Astrocyte (in vitro differentiated cells and primary cell): ENCODE measurements around the gene UBE2G1. TPM values are rescaled to one million over a fixed set of nuclear protein-coding genes. Genes with fewer than 3 reads are reported as not detected.

ENCODE experiments used
- DNase-seq: peaks from one replicate; pipeline ENCODE4 v3.0.0-alpha.2; 2010; ENCODE audit warnings: low read depth
- FAIRE-seq: peaks from 2 replicates; lab custom pipeline; 2011; peaks lifted over from hg19 to GRCh38; lab: Jason Lieb, UNC
- H2AFZ ChIP-seq: 2 replicates; pipeline ENCODE4 v1.6.0; 2012; ENCODE audit warnings: low read depth, low read length, inconsistent platforms
- H3K27ac ChIP-seq: 2 replicates; pipeline ENCODE4 v1.5.1; 2011; ENCODE audit warnings: low read depth, low read length, inconsistent platforms
- H3K27me3 ChIP-seq: 2 replicates; pipeline ENCODE4 v1.6.0; 2011; ENCODE audit warnings: low read length, inconsistent platforms; ENCODE audit not compliant: insufficient read depth
- H3K36me3 ChIP-seq: 2 replicates; pipeline ENCODE4 v1.5.1; 2011; ENCODE audit warnings: low read length, inconsistent platforms; ENCODE audit not compliant: insufficient read depth
- H3K4me1 ChIP-seq: 2 replicates; pipeline ENCODE4 v1.5.1; 2011; ENCODE audit warnings: low read length, inconsistent platforms; ENCODE audit not compliant: insufficient read depth
- H3K4me2 ChIP-seq: 2 replicates; pipeline ENCODE4 v1.6.0; 2012; ENCODE audit warnings: low read length, inconsistent platforms
- H3K4me3 ChIP-seq: 2 replicates; pipeline ENCODE4 v1.5.1; 2011; ENCODE audit warnings: low read depth, mild to moderate bottlenecking, low read length, inconsistent platforms; ENCODE audit not compliant: insufficient read depth
- H3K79me2 ChIP-seq: 2 replicates; pipeline ENCODE4 v1.6.0; 2012; ENCODE audit warnings: mild to moderate bottlenecking, low read length, inconsistent platforms; ENCODE audit not compliant: insufficient read depth
- H3K9ac ChIP-seq: 2 replicates; pipeline ENCODE4 v1.6.0; 2012; ENCODE audit warnings: mild to moderate bottlenecking, low read length, inconsistent platforms
- H3K9me3 ChIP-seq: 2 replicates; pipeline ENCODE4 v1.5.1; 2012; ENCODE audit warnings: low read depth, mild to moderate bottlenecking, low read length, inconsistent platforms; ENCODE audit not compliant: insufficient read depth
- H4K20me1 ChIP-seq: 2 replicates; pipeline ENCODE4 v1.6.0; 2012; ENCODE audit warnings: low read length, inconsistent platforms; ENCODE audit not compliant: insufficient read depth
- H3K27ac Mint-ChIP-seq: one replicate; pipeline ENCODE4 v1.8.0; 2021; ENCODE audit warnings: mild to moderate bottlenecking, mixed read lengths; ENCODE audit not compliant: unreplicated experiment
- H3K27me3 Mint-ChIP-seq: one replicate; pipeline ENCODE4 v1.8.0; 2021; ENCODE audit warnings: low read depth, mixed read lengths; ENCODE audit not compliant: unreplicated experiment
- H3K36me3 Mint-ChIP-seq: one replicate; pipeline ENCODE4 v1.8.0; 2021; ENCODE audit warnings: low read depth, mixed read lengths; ENCODE audit not compliant: unreplicated experiment
- H3K4me1 Mint-ChIP-seq: one replicate; pipeline ENCODE4 v1.8.0; 2021; ENCODE audit warnings: low read depth, mixed read lengths; ENCODE audit not compliant: unreplicated experiment
- H3K4me3 Mint-ChIP-seq: one replicate; pipeline ENCODE4 v1.8.0; 2021; ENCODE audit warnings: mild to moderate bottlenecking, moderate library complexity, mixed read lengths; ENCODE audit not compliant: unreplicated experiment
- H3K9me3 Mint-ChIP-seq: one replicate; pipeline ENCODE4 v1.8.0; 2021; ENCODE audit warnings: mild to moderate bottlenecking, mixed read lengths; ENCODE audit not compliant: unreplicated experiment
- CTCF ChIP-seq: IDR thresholded peaks from 2 replicates; pipeline ENCODE4 v1.5.1; 2011; ENCODE audit warnings: low read depth, mild to moderate bottlenecking, inconsistent platforms, low read length, moderate library complexity; ENCODE audit not compliant: insufficient read depth
- EZH2 ChIP-seq: IDR thresholded peaks from 2 replicates; pipeline ENCODE4 v1.6.1; 2012; ENCODE audit warnings: mild to moderate bottlenecking, low read length, inconsistent platforms; ENCODE audit not compliant: insufficient read depth
- total RNA-seq: library from RNA; stranded (reverse); gene quantifications from 2 replicates; pipeline ENCODE4 v1.2.1, GENCODE V29; 2021

The UBE2G1 gene
- total RNA-seq, 1 donor from 2014 or later = 123 TPM

- H3K27ac Mint-ChIP-seq = no peak overlapping the region
- Histone ChIP-seq H3K27me3 (no peaks in the 10 kb centered on the region), H2AFZ (no peak overlapping the region), H3K27ac (no peak overlapping the region), H3K36me3 (no peaks in the 10 kb centered on the region), H3K4me2 (no peak overlapping the region), H4K20me1 (no peaks in the 10 kb centered on the region), H3K4me1 (no peaks in the 10 kb centered on the region), H3K9ac (no peak overlapping the region), H3K4me3 (no peak overlapping the region), H3K79me2 (no peaks in the 10 kb centered on the region), H3K9me3 (no peaks in the 10 kb centered on the region)
- peaks cover 5% of the 10 kb centered on the region for H3K27me3 Mint-ChIP-seq
- H3K4me1 Mint-ChIP-seq = no peaks in the 10 kb centered on the region
- H3K36me3 Mint-ChIP-seq = no peaks in the 10 kb centered on the region
- DNase-seq (no peak), FAIRE-seq (no peak)
- no peak overlapping the region for H3K4me3 Mint-ChIP-seq
- TF ChIP-seq EZH2 (no peak), CTCF (no peak)
- H3K9me3 Mint-ChIP-seq = no peaks in the 10 kb centered on the region
These were observed 38.7 kb upstream of the UBE2G1 start for GRCh38 chr17:4405038-4405669.

GRCh38 chr17:4397840-4398239, 31.4 kb upstream of the UBE2G1 start:
- no peak overlapping the region for H3K4me3 ChIP-seq
- FAIRE-seq (no peak), DNase-seq (no peak)
- no peaks in the 10 kb centered on the region for H3K27me3 ChIP-seq
- no peaks in the 10 kb centered on the region for H3K36me3 Mint-ChIP-seq
- H3K36me3 ChIP-seq = no peaks in the 10 kb centered on the region
- H3K27ac Mint-ChIP-seq = no peak overlapping the region
- no peak overlapping the region for H3K4me3 Mint-ChIP-seq
- no peak for TF ChIP-seq CTCF
- no peak for TF ChIP-seq EZH2
- H3K9me3 ChIP-seq = no peaks in the 10 kb centered on the region
- H3K27me3 Mint-ChIP-seq = peaks cover 12% of the 10 kb centered on the region
- H4K20me1 ChIP-seq = no peaks in the 10 kb centered on the region
- no peak overlapping the region for H3K27ac ChIP-seq
- no peak overlapping the region for H2AFZ ChIP-seq
- no peaks in the 10 kb centered on the region for H3K79me2 ChIP-seq
- no peaks in the 10 kb centered on the region for H3K9me3 Mint-ChIP-seq
- H3K9ac ChIP-seq = no peak overlapping the region
- H3K4me1 Mint-ChIP-seq = peaks cover 2% of the 10 kb centered on the region
- H3K4me1 ChIP-seq = no peaks in the 10 kb centered on the region
- no peak overlapping the region for H3K4me2 ChIP-seq

- no peaks in the 10 kb centered on the region for H4K20me1 ChIP-seq
- no peaks in the 10 kb centered on the region for H3K36me3 ChIP-seq
- no peak overlapping the region for H3K4me3 ChIP-seq
- no peaks in the 10 kb centered on the region for H3K27me3 ChIP-seq
- no peak overlapping the region for H3K4me3 Mint-ChIP-seq
- no peak for DNase-seq
- H3K79me2 ChIP-seq = no peaks in the 10 kb centered on the region
- TF ChIP-seq CTCF (no peak), EZH2 (no peak)
- no peak overlapping the region for H3K4me2 ChIP-seq
- FAIRE-seq = no peak
- H3K9me3 Mint-ChIP-seq = no peaks in the 10 kb centered on the region
- H3K27ac ChIP-seq = no peak overlapping the region
- H3K9me3 ChIP-seq = no peaks in the 10 kb centered on the region
- H3K9ac ChIP-seq = no peak overlapping the region
- peaks cover 12% of the 10 kb centered on the region for H3K27me3 Mint-ChIP-seq
- H3K36me3 Mint-ChIP-seq = no peaks in the 10 kb centered on the region
- no peak overlapping the region for H3K27ac Mint-ChIP-seq
- no peaks in the 10 kb centered on the region for H3K4me1 ChIP-seq
- peaks cover 2% of the 10 kb centered on the region for H3K4me1 Mint-ChIP-seq
- no peak overlapping the region for H2AFZ ChIP-seq
These were observed 28.6 kb upstream of the UBE2G1 start for GRCh38 chr17:4395111-4395478.
